HG03521 (cell line): ENCODE measurements around the gene C1orf174.

Source experiments
- ATAC-seq: cut with Tn5 transposase; IDR thresholded peaks from one replicate; pipeline ENCODE4 v1.9.1; 2021; ENCODE audit warnings: mild to moderate bottlenecking, moderate library complexity; ENCODE audit not compliant: unreplicated experiment

Gene C1orf174

DNA sequence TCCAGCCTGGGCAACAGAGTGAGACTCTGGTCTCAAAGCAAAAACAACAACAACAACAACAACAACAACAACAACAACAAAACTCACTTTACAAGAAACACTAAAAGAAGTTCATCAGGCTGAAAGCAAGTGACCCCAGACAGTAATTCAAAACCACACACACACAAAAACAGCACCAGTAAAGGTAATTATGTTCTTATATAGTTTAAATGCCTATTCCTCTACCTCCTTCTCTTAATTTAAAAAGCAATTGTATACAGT lies 1.7 kb downstream of the C1orf174 start:
- no peak for ATAC-seq

DNA sequence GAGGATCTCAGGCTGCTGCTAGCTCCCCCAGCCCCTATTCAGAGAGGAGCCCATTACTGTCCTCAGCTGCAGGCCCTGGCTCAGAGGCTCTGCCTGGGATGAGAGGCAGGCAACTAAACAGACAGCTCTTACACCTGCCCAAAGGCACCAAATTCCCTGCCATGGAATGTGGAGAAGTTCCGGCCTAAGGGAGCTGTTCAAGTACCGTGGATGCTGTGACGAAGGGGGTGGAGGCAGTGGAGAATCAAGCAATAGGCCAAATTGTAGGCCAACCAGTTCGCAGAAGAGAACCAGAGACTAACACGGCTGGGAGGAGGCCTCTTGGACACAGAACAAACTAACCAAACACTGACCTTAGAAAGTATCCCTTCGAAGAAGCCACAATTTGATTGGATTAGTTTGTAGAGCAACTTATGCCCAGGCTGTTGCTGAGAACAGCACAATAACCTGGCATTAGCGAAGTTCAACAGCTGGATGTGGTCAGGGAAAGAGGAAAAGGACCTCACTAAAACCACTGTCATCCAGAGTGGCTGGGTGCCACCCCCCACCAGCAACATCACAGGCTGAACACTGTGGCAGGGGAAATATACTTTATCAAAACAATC lies 3.6 kb downstream of the C1orf174 start:
- no peak for ATAC-seq

DNA sequence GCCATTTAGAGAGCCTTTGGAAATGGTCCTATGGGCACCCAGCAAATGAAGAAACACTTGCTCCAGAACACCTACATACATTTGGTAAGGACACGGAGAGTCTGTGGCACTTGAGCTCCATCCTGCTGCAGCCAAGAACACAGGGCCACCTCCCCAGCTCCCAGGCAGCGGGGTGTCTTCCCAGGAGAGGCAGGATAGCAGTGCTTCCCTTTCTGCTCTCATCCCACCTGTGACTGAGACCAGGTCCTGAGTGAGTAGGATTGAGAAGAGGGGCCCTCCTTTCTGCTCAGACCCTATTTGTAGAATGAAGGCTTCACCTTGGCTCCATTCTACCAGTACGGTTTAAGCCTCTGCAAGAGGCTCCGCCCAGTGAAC lies 4.1 kb downstream of the C1orf174 start:
- ATAC-seq = no peak

DNA sequence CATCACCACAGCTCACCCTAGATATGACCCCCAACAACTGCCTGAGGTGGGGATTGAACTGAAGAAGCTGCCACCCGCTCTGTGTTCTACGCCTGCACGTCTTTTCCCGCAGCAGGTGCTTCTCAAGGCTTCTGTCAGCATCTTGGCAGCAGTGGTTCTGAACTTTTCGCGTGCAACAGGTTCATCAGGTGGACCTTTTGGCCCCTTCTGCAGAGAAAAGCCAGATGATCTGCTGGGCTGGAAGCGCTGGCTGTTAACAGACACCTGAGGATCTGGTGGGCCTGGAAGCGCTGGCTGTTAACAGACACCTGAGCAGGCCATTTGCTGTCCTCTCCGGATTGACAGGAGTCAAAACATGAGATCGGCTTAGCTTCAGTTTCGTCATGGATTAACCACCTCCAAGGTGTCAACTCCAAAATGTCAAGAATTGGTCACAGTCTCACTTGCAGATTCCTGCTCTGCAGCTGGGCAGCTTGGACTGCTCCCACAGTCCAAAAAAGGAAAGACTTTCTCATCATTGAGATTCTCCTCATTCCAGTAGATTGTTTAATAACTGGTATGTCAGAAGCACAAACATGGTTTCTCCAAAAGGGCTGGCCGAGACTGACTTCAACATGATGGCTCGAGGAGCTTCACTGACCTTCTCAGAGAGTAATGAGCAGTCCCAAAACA lies 4.7 kb downstream of the C1orf174 start:
- no peak for ATAC-seq

DNA sequence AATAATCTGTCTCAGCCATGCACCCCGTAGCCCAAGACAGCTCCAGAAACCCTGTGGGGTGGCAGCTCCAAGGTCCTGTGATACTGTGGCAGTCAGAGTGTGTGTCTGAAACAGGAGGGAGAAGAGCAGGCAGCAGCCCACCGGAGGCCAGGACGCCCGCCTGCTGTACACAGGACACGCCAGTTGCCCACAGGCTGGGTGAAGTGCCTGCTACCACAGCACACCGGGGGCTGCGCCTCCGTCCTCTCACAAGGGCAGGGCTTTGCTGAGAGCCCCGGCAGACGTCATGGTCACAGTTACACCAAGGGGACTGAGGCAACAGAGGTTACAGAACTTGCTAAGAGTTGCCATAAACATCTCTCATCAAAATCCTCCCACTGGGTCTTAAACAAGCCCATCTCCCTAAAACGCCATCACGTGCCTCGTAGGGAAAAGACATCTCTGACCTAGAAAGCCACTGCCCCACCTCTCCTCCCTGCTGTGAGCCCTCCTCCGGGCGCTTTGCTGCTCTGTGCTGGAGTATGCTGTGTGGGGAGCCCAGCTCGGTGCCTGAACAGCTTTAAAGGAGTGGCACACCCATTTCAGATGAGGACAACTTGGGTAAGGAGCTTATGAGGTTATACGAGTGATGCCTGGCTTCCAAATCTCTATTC lies 5.3 kb downstream of the C1orf174 start:
- no peak for ATAC-seq

DNA sequence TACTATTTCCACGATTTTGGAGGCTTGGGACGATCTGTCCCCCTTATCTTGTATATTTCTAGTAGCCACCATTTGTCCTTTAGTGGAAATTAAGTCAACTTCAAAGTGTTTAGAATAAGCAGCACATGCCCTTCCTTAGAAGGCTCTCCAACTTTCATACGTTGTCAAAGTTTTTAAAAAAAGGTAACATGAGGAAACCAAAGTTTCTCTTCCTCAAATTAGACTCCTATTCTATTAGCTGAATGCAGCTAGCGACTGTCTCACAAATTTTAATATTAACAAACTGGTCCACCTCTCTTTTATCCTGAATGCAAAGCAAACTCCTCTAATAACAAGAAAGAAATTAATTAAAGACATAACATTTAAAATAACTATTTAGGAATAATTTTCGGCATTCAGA lies 6.9 kb downstream of the C1orf174 start:
- no peak for ATAC-seq

DNA sequence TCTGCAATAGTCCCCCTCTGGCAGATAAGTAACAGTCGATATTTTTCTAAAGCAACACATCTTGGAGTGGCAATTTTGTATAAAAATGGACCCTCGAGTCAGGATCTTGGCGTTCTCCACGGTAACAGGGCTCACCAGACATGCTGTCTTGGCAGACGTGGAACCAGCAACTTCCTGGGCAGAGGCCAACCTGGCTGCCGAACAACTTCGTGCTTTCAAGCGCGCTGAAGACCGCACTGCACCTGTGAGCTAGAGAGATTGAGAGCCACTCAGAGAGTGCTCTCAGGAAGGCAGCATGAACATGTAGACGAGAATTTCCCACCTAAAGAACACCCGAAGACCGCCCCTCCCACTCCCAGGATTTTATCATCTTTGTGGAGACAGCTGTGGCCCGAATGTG lies 7.3 kb downstream of the C1orf174 start:
- ATAC-seq = no peak

DNA sequence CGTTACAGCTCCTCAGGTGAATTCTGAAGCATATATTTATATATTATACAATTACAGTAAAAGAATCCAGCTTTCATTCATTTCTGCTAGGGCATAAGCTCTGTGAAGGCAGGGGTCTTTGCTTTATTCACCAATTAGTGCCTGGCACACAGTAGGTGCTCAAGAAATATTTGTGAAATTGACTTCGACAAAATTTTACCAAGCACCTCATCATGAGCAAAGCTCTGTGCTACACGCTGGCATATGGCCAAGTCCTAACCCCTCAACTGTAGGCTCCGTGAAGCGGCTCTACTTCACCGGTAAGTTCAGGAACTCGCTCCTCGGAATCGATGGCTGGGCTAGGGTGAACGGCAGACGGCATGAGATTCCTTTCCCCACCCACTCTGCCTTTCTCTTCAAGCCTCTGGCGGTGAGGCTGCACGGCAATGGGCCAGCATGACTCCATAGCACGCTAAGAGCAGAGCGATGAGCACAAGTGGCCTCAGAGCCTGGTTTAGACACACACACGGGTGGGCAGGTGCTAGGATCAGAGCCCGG lies 8.7 kb downstream of the C1orf174 start:
- ATAC-seq = no peak

DNA sequence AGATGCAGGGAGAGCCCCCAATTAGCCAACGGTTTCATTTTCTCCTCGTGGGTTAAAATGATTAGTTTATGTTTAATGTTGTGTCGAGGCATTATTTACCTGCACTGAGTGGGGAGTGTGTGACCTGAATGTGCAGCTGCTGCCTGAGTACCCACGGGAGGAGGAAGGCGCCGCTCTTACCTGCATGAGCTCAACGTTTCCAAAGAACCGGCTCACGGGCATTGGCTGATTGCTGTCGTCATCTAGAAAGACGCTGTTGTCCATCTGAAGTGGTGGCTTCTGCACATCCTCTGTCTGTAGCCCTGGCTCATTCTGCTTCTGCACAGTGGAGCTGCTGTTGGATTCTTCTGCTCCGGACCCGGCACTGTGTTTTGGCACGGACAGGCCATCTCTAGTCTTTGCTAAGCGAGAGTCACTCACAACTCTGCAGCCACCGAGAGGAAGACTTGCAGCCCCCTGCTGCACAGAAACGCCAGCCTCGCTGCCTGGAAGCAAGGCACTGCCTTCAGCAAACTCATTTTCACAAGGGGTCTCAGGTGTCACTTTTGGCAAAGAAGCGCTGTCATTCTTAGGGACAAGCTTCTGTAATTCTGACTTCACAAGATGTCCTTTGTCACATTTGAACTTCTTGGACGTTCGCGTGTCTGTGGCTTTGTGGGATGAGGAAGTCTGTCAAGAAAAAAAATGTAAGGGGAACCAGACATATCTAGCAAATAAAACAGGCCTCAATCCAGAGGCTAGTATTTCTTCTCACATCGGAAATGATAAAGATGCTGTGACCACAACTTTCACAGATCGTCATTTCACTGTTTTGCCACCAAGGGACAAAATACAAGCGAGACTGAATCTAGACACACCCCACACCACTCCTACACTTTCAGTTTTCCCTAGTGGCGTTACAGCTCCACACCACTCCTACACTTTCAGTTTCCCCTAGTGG lies 9.4 kb downstream of the C1orf174 start:
- no peak for ATAC-seq

DNA sequence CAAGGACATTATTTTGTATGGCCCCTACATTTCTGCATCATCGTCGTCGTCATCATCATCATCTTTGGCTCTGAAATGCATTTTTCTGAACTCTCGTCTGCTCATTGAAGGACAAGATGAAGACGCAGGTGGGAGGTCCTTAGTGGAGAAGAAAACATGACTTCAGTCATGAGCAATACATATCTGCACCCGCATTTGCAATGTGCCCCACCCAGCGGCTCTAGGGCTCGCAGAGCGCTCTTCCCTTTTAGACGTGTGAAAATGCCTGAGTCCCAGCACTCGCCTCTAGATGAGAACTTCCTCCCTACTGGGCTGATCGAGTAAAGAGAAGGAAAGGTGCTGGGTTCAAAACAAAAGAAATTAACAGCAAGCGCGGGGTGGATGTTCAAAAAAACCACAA lies 10.1 kb downstream of the C1orf174 start:
- ATAC-seq = no peak

DNA sequence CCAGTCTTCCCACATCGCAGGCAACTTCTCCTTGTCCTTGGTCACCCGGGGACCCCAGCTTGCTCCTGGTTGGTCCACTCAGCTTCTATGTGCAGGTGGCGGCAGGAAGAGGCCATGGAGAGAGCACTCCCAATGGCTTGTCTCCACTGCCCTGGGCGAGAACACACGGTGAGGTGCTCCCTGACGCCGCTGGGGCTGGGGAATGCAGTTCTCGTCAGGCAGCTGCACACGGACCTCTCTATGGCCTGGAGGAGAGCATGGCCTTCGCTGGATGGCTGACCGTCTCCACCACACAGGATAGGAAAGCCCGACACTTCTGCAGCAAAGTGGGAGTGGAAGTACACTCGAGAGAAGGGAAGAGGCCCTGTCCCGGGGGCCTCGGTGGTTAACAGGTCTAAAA lies 11.8 kb downstream of the C1orf174 start:
- no peak for ATAC-seq

DNA sequence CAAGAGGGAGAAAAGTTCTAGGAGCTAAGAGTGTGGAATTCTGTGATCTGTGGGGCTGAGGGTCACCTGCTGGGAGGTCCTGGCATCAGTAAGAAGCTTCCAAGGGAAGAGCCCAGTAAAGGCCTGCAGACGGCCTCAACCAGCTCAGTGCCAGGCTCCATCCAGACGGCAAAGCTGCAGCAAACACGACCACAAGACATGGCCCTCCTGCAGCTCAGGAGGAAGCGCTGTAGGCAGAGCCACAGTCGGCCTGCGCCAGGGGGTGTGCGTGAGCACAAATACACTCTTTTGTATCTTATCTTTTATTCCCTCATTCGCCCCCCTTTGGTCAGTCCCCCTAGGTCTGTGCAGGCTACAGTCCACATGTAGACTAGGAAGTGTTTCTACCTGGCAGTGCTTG lies 13.4 kb downstream of the C1orf174 start:
- no peak for ATAC-seq

DNA sequence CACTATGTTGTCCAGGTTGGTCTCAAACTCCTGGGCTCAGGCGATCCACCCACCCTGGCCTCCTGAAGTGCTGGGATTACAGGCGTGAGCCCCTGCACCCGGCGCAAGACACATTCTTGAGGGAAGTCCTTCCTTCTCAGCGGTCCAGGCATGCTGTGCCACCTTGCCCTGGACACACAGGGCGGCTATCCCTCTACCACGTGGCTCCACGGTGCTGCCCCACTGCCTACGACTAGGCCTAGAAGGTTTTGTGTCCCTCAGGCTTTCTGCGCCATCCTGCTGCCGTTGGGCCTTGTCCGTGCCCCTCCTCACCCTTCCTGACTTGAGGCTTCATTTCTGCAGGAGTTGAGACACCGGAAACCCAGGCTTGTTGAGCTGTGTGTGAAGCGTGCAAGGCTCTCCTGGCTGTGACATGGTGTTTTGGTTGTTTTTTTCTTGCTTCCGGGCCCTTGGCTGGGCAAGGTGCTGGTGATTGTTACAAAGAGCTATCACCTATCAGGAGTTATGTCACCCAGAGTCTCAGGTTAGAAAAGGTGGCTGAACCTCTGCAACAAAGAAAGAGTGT lies 13.9 kb downstream of the C1orf174 start:
- ATAC-seq = no peak

DNA sequence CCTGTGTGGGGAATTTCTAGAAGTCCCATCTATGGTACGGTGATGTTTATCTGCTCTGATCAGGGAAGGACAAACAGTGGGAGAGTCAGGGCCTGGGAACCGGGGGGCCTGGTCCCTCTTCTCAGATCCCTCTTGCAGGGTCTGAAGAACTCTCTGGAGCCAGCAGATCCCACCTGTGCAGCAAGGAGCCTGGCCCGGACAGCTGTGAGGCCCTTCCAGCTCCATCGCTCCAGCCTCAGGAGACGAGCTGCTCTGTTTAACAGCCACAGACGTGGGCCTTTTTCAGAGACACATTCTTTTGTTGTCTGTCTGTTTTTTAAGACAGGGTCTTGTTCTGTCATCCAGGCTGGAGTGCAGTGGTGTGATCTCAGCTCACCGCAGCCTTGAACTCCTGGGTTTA lies 14.5 kb downstream of the C1orf174 start:
- ATAC-seq = no peak

DNA sequence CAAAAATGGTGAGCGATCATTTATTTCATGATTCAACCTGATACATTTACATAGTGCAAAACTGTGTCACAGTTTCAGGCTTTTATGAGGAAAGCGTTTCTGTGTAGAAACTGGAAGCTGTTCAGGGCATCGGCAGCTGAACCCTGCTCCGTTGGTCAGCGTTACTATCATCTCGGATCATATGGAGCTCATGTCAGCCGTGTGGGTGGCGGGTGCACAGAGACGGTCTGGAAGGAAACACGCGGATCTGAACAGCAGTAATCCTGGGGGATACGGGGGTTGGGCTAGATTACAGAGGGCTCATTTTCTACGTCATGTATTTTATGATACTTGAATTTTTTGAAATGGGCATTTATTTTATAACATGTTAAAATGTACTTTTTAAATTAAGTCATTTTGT lies 15.1 kb downstream of the C1orf174 start:
- ATAC-seq = no peak

DNA sequence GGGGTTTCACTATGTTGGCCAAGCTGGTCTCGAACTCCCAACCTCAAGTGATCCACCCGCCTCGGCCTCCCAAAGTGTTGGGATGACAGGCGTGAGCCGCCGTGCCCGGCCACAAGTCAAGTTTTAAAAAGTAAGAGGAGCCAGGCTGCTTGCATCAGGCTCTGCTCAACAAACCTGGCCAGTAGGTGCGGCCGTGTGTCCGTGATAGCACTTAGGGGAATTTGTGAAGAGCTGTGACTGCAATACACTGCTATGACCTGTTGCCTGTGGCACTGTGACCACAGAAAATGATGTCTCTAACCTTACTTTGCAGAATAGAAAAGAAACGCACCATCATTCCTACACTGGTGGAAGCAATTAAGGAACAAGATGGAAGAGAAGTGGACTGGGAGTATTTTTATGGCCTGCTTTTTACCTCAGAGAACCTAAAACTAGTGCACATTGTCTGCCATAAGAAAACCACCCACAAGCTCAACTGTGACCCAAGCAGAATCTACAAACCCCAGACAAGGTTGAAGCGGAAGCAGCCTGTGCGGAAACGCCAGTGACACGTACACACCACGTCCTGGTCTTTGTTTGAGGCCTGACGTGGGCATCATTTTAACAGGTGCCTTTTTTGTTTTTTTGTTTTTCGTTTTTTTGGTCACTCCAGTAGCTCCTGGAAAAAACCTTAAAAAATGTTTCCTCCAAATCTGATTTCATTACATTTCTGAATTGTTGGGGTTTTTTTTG lies 16.7 kb downstream of the C1orf174 start:
- no peak for ATAC-seq

DNA sequence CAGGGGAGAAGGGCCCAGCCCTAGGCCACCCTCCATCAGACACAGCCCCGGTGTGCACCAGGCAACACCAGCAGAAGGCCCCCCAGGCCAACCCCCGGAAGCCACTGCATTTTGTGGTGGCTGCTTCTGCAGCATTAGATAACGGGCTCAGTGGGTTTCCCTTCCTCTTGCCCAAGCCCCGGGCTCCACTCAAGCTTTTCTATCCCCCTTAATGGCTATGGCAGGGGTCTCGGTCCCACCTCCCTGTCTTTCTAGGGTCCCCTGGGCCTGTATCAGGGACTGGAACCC lies 18.9 kb downstream of the C1orf174 start:
- ATAC-seq = no peak

DNA sequence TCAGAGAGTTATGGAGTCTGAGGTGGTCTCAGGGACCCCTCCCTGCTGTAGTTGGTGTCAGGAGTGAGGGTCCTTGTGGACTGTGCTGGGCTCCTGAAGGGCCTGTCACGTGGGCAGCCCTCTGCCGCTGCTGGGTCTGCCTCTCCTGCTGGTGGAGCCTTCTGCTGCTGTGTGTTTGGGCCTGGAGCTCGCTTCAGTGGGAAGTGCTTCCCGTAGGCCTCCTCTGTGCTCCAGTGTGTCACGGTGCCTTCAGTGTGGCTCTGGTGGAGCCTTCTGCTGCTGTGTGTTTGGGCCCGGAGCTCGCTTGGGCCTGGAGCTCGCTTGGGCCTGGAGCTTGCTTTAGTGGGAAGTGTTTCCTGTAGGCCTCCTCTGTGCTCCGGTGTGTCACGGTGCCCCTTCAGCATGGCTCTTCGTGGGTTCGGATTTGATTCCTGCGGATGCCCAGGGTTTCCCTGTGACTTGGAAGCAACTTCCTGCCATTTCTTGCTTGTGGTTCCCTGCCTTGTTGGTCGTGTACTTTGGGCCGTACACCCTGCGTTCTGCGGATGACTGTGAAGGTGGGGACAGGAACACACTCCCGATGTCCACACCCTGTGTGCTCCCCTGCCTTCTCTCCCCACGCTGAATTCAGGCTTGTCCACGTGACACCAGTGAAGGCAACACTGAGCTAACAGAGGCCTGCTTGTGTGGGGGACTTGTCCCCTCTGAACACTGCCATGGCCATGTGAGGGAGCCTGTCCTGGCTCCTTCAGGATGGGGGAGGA lies 19.5 kb downstream of the C1orf174 start:
- no peak for ATAC-seq

DNA sequence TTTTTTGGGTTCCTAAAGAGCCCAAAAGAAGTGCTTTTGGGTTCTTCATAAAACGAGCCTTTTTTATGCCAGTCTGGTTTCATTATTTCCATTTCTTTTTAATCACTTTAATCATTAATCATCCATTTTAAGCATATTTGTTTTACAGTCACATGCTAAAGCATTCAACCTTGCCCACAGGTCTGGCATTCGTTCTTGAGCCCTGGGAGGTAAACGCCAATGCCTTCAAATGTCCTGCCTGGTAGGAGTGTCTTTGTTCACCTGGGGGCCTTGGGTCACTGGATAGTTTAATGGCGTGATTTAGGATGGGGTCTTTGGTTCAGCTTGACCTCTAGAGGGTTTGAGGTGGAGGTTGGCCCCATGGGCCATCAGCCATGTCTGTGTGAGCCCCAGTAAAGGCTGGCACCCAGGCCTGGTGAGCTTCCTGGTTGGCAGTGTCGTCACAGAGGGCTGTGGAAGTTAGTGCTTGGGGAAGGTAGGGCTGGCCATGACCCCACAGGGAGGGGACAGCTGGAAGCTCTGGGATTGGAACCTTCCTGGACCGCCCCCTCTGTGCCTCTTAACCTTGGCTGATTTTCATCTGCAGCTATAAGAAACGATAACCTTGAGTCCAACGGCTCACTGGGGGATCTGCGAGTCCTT lies 20.2 kb downstream of the C1orf174 start:
- ATAC-seq = no peak

DNA sequence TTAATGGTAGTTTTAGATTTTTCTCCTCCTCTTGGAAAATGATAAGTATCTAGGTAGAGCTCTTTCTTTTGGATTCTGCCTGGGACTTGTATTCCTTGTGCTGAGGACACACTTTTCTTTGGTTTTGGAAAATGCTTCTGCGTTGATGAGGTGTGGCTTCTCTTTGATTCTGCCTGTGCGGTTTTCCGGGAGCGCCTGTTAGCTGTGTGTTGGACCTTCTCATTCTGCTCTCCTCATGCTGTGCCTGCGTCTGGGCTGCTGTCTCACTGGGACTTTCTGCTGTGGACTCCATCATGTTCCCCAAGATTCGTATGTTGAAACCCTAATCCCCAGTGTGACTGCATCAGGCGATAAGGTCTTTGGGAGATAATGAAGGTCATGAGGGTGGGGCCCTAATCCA lies 21.0 kb downstream of the C1orf174 start:
- ATAC-seq = no peak
